Endothelial cell of umbilical vein (primary cell): ENCODE measurements around the gene MAP6.

Experiments
- EZH2 ChIP-seq: IDR thresholded peaks from 2 replicates; pipeline ENCODE4 v1.6.1; 2012; ENCODE audit warnings: borderline replicate concordance, low read depth, mild to moderate bottlenecking, moderate library complexity, low read length, inconsistent platforms; ENCODE audit not compliant: severe bottlenecking
- FOS ChIP-seq: IDR thresholded peaks from 2 replicates; pipeline ENCODE4 v1.6.1; 2011; ENCODE audit warnings: mild to moderate bottlenecking, low read length, moderate library complexity, borderline replicate concordance; ENCODE audit not compliant: insufficient read depth
- GATA2 ChIP-seq: IDR thresholded peaks from 2 replicates; pipeline ENCODE4 v1.7.0; 2011; ENCODE audit warnings: low read depth, mild to moderate bottlenecking, moderate library complexity, mixed read lengths, low read length; ENCODE audit not compliant: insufficient read length, insufficient read depth
- JUN ChIP-seq: IDR thresholded peaks from 2 replicates; pipeline ENCODE4 v1.6.1; 2011; ENCODE audit warnings: borderline replicate concordance, low read depth; ENCODE audit not compliant: insufficient read length, insufficient read depth
- MYC ChIP-seq: IDR thresholded peaks from one replicate; pipeline ENCODE4 v1.6.1; 2011; ENCODE audit warnings: mild to moderate bottlenecking, low read depth, low read length
- POLR2A ChIP-seq: IDR thresholded peaks from 2 replicates; pipeline ENCODE4 v1.6.1; 2012; ENCODE audit warnings: low read depth, mild to moderate bottlenecking, control low read depth, low read length
- POLR2AphosphoS5 ChIP-seq: IDR thresholded peaks from 2 replicates; pipeline ENCODE4 v1.6.1; 2012; ENCODE audit warnings: low read depth, mild to moderate bottlenecking, control low read depth, low read length, moderate library complexity; ENCODE audit not compliant: insufficient read depth
- TF ChIP-seq, protein P1 (sequence below), 2 donors: IDR thresholded peaks; 1 replicate in 1 of 2; 2 replicates in 1 of 2; pipeline ENCODE4 v1.5.1; 2011; ENCODE audit warnings: low read length in 2 of 2, mild to moderate bottlenecking in 2 of 2, moderate library complexity in 2 of 2, control low read depth in 1 of 2, inconsistent platforms in 1 of 2, low read depth in 1 of 2; ENCODE audit not compliant: insufficient read depth in 1 of 2; ENCODE audit errors: extremely low read depth in 1 of 2
- TF ChIP-seq, protein P2 (sequence below): IDR thresholded peaks from 2 replicates; pipeline ENCODE4 v1.6.1; 2011; ENCODE audit not compliant: insufficient read depth, insufficient read length

DNA sequence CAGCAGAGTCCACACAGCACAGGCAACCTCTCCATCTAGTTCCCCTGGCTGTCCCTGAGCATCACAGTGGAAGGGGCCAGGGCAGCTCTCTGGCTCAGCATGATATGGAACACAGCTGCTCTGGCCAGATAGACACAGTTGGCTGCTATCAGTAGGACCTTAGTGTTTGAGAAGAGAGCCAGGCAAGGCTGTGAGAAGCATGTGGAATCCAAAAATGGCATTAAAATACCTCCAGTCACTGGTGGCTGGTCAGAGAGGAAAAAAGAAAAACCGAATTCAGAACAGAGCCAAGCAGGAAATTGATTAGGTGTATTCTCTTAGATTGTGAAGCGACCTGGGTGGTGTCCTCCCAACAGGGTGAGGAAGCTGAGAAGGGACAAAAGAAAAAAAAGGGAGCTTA lies 78.9 kb downstream of the MAP6 start:
- TF ChIP-seq, protein P1, sequence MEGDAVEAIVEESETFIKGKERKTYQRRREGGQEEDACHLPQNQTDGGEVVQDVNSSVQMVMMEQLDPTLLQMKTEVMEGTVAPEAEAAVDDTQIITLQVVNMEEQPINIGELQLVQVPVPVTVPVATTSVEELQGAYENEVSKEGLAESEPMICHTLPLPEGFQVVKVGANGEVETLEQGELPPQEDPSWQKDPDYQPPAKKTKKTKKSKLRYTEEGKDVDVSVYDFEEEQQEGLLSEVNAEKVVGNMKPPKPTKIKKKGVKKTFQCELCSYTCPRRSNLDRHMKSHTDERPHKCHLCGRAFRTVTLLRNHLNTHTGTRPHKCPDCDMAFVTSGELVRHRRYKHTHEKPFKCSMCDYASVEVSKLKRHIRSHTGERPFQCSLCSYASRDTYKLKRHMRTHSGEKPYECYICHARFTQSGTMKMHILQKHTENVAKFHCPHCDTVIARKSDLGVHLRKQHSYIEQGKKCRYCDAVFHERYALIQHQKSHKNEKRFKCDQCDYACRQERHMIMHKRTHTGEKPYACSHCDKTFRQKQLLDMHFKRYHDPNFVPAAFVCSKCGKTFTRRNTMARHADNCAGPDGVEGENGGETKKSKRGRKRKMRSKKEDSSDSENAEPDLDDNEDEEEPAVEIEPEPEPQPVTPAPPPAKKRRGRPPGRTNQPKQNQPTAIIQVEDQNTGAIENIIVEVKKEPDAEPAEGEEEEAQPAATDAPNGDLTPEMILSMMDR (IDR thresholded peaks at IDR 0.05; ENCODE audit: extremely low read depth in 1 of 2, insufficient read depth in 1 of 2, low read depth in 1 of 2, low read length in 2 of 2), result no peak
- TF ChIP-seq EZH2 (no peak), MYC (no peak), POLR2A (no peak), JUN (no peak), POLR2AphosphoS5 (no peak), FOS (no peak), GATA2 (no peak)
- TF ChIP-seq, protein P2, sequence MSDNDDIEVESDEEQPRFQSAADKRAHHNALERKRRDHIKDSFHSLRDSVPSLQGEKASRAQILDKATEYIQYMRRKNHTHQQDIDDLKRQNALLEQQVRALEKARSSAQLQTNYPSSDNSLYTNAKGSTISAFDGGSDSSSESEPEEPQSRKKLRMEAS, result no peak
